GM18909 (cell line): ENCODE data around the gene MDP1.

Source experiments
- ATAC-seq: cut with Tn5 transposase; IDR thresholded peaks from one replicate; pipeline ENCODE4 v1.9.1; 2021; ENCODE audit warnings: mild to moderate bottlenecking; ENCODE audit not compliant: unreplicated experiment, poor library complexity

Gene MDP1

GRCh38 chr14:24215495-24216344 is at the start of gene MDP1:
Gene MDP1 (minus strand): TSS chr14:24216066. CDS start chr14:24215955, 111 bp downstream.
- peak; percentile 73 for ATAC-seq

- ATAC-seq: no peak
Observed at GRCh38 chr14:24264298-24264697, 48.4 kb upstream of the MDP1 start.

GRCh38 chr14:24263848-24264247 is 48.0 kb upstream of the MDP1 start:
- no peak for ATAC-seq

GRCh38 chr14:24262821-24263733 is 47.2 kb upstream of the MDP1 start, which contains the start of gene TGM1:
Gene TGM1 (minus strand): TSS chr14:24263177. CDS start chr14:24262352, 825 bp downstream.
- ATAC-seq: no peak

- no peak for ATAC-seq
Observed at GRCh38 chr14:24261969-24262327, 46.1 kb upstream of the MDP1 start.

- no peak for ATAC-seq
Observed at GRCh38 chr14:24261256-24261968, 45.5 kb upstream of the MDP1 start.

- no peak for ATAC-seq
Observed at GRCh38 chr14:24260780-24261157, 44.9 kb upstream of the MDP1 start.

- no peak for ATAC-seq
Observed at GRCh38 chr14:24260026-24260779, 44.3 kb upstream of the MDP1 start.

- ATAC-seq: no peak
Observed at GRCh38 chr14:24259282-24260025, 43.6 kb upstream of the MDP1 start.

- ATAC-seq: no peak
Observed at GRCh38 chr14:24258548-24259265, 42.8 kb upstream of the MDP1 start.

- ATAC-seq: no peak
Observed at GRCh38 chr14:24258119-24258518, 42.3 kb upstream of the MDP1 start.

GRCh38 chr14:24256960-24257359 is 41.1 kb upstream of the MDP1 start:
- no peak for ATAC-seq

GRCh38 chr14:24255931-24256711 is 40.3 kb upstream of the MDP1 start:
- no peak for ATAC-seq

GRCh38 chr14:24255438-24255837 is 39.6 kb upstream of the MDP1 start:
- ATAC-seq: no peak

GRCh38 chr14:24254630-24255392 is 38.9 kb upstream of the MDP1 start:
- ATAC-seq: no peak

- no peak for ATAC-seq
Observed at GRCh38 chr14:24253936-24254335, 38.1 kb upstream of the MDP1 start.
